Tibial nerve (tissue), 4 donors: Measurements from ENCODE around the gene SEMA4G. TPM values are rescaled to one million over a fixed set of nuclear protein-coding genes. Genes with fewer than 3 reads are reported as not detected.

Source experiments
- DNase-seq, 2 donors: peaks; one replicate each; pipeline ENCODE4 v3.0.0-alpha.2; 2019; ENCODE audit warnings: low spot score in 2 of 2
- H3K27ac ChIP-seq, 4 donors: fragments of 200-600 bp; sonication (generic) in 3 of 4; one replicate each; pipeline ENCODE4 v1.5.1; 2017 to 2019; ENCODE audit warnings: mild to moderate bottlenecking in 1 of 4
- H3K27me3 ChIP-seq, 2 donors: fragments of 200-600 bp; sonication (generic) in 1 of 2; one replicate each; pipeline versions ENCODE4 v1.5.1 to v1.6.0; 2017 to 2019
- H3K36me3 ChIP-seq, 3 donors: fragments of 200-600 bp; sonication (generic); one replicate each; pipeline ENCODE4 v1.5.1; 2018 to 2019
- H3K4me1 ChIP-seq, 4 donors: fragments of 200-600 bp; sonication (generic) in 3 of 4; one replicate each; pipeline ENCODE4 v1.5.1; 2017 to 2019
- H3K4me3 ChIP-seq, 4 donors: fragments of 200-600 bp; sonication (generic) in 3 of 4; one replicate each; pipeline ENCODE4 v1.5.1; 2017 to 2019; ENCODE audit warnings: mild to moderate bottlenecking in 1 of 4, moderate library complexity in 1 of 4
- H3K9me3 ChIP-seq, 4 donors: fragments of 200-600 bp; sonication (generic) in 3 of 4; one replicate each; pipeline ENCODE4 v1.5.1; 2017 to 2019
- CTCF ChIP-seq, 5 experiments: fragments of 200-600 bp in 3 of 5; fragments of 450-650 bp in 2 of 5; sonication (generic) in 3 of 5; IDR thresholded peaks; one replicate each; pipeline ENCODE4 v1.5.1; 2016 to 2019; ENCODE audit warnings: antibody characterized with exemption in 5 of 5, mild to moderate bottlenecking in 3 of 5, moderate library complexity in 2 of 5
- EP300 ChIP-seq, 2 donors: sonication (generic); formaldehyde crosslinking; IDR thresholded peaks; one replicate each; pipeline ENCODE4 v1.6.1; 2017; ENCODE audit warnings: antibody characterized with exemption in 2 of 2, mild to moderate bottlenecking in 1 of 2
- POLR2A ChIP-seq, 2 donors: fragments of 450-650 bp; IDR thresholded peaks; one replicate each; pipeline ENCODE4 v1.6.1; 2017; ENCODE audit warnings: antibody characterized with exemption in 2 of 2, mild to moderate bottlenecking in 2 of 2, moderate library complexity in 2 of 2
- WGBS, 2 donors: methylation state at CpG; one replicate each; pipeline ENCODE4 v1.1.5; 2018; 5-methylcytosine and 5-hydroxymethylcytosine counted together
- total RNA-seq, 4 donors: library from RNA; depleted of rRNA; stranded (reverse); fragments of >200 nt; gene quantifications; one replicate each; pipeline ENCODE4 v1.1.0, GENCODE V29; 2016

Gene SEMA4G
- total RNA-seq, 4 donors from 2014 or later, result 3.1 to 9.2 (median 5.3) TPM

- H3K4me3 ChIP-seq, result no peak overlapping the region
- peaks cover 0 to 51% (median 4%) of the 10 kb centered on the region in 3 donors for H3K36me3 ChIP-seq
- DNase-seq, result no peak
- peaks cover 3 to 66% (median 24%) of the 10 kb centered on the region in 4 donors for H3K4me1 ChIP-seq
- TF ChIP-seq POLR2A (IDR thresholded peaks at IDR 0.05) (no peak), CTCF (IDR thresholded peaks at IDR 0.05) (no peak), EP300 (IDR thresholded peaks at IDR 0.05) (no peak)
- H3K27ac ChIP-seq, result peak overlapping the region; percentile 78 to 100 (median 100)
- no peaks in the 10 kb centered on the region for H3K27me3 ChIP-seq
- no peaks in the 10 kb centered on the region for H3K9me3 ChIP-seq
- WGBS, 2 donors, result 86 to 100% methylated on average over 2 to 11 of the region's 11 CpGs
These were observed 33.2 kb downstream of the SEMA4G start for GRCh38 chr10:101002456-101002855.

- peaks cover 0 to 52% (median 4%) of the 10 kb centered on the region in 3 donors for H3K36me3 ChIP-seq
- peak overlapping the region in 2 of 4 donors; percentile 40 to 100 for H3K27ac ChIP-seq
- H3K4me1 ChIP-seq, result peaks cover under 1 to 67% (median 30%) of the 10 kb centered on the region in 4 donors
These were observed 34.4 kb downstream of the SEMA4G start for GRCh38 chr10:101003639-101004206.

GRCh38 chr10:101005361-101005760, 36.1 kb downstream of the SEMA4G start:
- no peak for TF ChIP-seq POLR2A (IDR thresholded peaks at IDR 0.05)
- no peak for TF ChIP-seq CTCF (IDR thresholded peaks at IDR 0.05)
- no peak for TF ChIP-seq EP300 (IDR thresholded peaks at IDR 0.05)
- no peaks in the 10 kb centered on the region for H3K27me3 ChIP-seq
- H3K9me3 ChIP-seq, result no peaks in the 10 kb centered on the region
- peaks cover 0 to 70% (median 31%) of the 10 kb centered on the region in 4 donors for H3K4me1 ChIP-seq
- peaks cover 0 to 52% (median 4%) of the 10 kb centered on the region in 3 donors for H3K36me3 ChIP-seq
- 84 to 94% methylated on average over 23 of the region's 23 CpGs for WGBS, 2 donors
- DNase-seq, result no peak
- no peak overlapping the region for H3K4me3 ChIP-seq
- peak overlapping the region in 2 of 4 donors; percentile 84 to 100 for H3K27ac ChIP-seq

More at GRCh38 chr10:101003639-101004206, 34.4 kb downstream of the SEMA4G start:
- DNase-seq, result no peak
- Histone ChIP-seq H3K4me3 (no peak overlapping the region), H3K27me3 (no peaks in the 10 kb centered on the region), H3K9me3 (no peaks in the 10 kb centered on the region)
- TF ChIP-seq CTCF (IDR thresholded peaks at IDR 0.05) (no peak), POLR2A (IDR thresholded peaks at IDR 0.05) (no peak), EP300 (IDR thresholded peaks at IDR 0.05) (no peak)
- 88 to 90% methylated on average over 12 to 18 of the region's 18 CpGs for WGBS, 2 donors

GRCh38 chr10:101005869-101006567, 36.7 kb downstream of the SEMA4G start:
- WGBS, 2 donors, result 94 to 100% methylated on average over 3 to 4 of the region's 4 CpGs
- Histone ChIP-seq H3K36me3 (peaks cover 0 to 52% (median 4%) of the 10 kb centered on the region in 3 donors), H3K9me3 (no peaks in the 10 kb centered on the region), H3K4me3 (no peak overlapping the region), H3K4me1 (peaks cover 0 to 63% (median 25%) of the 10 kb centered on the region in 4 donors), H3K27me3 (no peaks in the 10 kb centered on the region), H3K27ac (peak overlapping the region in 3 of 4 donors; percentile 62 to 100 (median 84))
- no peak for DNase-seq
- peak in 1 of 2 donors; percentile 2 for TF ChIP-seq EP300 (IDR thresholded peaks at IDR 0.05)
- no peak for TF ChIP-seq POLR2A (IDR thresholded peaks at IDR 0.05)

- H3K4me1 ChIP-seq, result peaks cover 0 to 59% (median 22%) of the 10 kb centered on the region in 4 donors
- H3K4me3 ChIP-seq, result no peak overlapping the region
- WGBS, 2 donors, result 72 to 83% methylated on average over 23 to 31 of the region's 33 CpGs
- peaks cover 0 to 52% (median 4%) of the 10 kb centered on the region in 3 donors for H3K36me3 ChIP-seq
- DNase-seq, result no peak
- H3K27me3 ChIP-seq, result no peaks in the 10 kb centered on the region
- no peaks in the 10 kb centered on the region for H3K9me3 ChIP-seq
- peak overlapping the region; percentile 31 to 84 (median 73) for H3K27ac ChIP-seq
- no peak for TF ChIP-seq CTCF (IDR thresholded peaks at IDR 0.05)
- no peak for TF ChIP-seq POLR2A (IDR thresholded peaks at IDR 0.05)
- TF ChIP-seq EP300 (IDR thresholded peaks at IDR 0.05), result no peak
These were observed 37.3 kb downstream of the SEMA4G start for GRCh38 chr10:101006593-101007098.
